ENCODE measurements around the gene AGAP3.

GRCh38 chr7:151075662-151075971 lies 10.7 kb upstream of the AGAP3 start:
- TF ChIP-seq ZNF274 (IDR thresholded peaks at IDR 0.05; ENCODE audit: low read depth, low read length) (no peak), YY1 (IDR thresholded peaks at IDR 0.05; ENCODE audit: insufficient read depth, insufficient read length) (no peak), SUZ12 (IDR thresholded peaks at IDR 0.05; ENCODE audit: extremely low read depth, insufficient read depth, insufficient read length) (no peak)
